GM23338 (cell line): ENCODE results near the gene SRP68.

Experiments
- CREB1 ChIP-seq: fragments of 250-450 bp; sonication (Bioruptor Pico); IDR thresholded peaks from 2 replicates; pipeline ENCODE4 v1.5.0; 2020; ENCODE audit warnings: low read depth, mild to moderate bottlenecking, moderate library complexity
- EZH2 ChIP-seq: fragments of 200-600 bp; sonication (generic); IDR thresholded peaks from one replicate; pipeline ENCODE4 v1.8.0; 2017; ENCODE audit warnings: antibody characterized with exemption, mild to moderate bottlenecking, low read depth; ENCODE audit not compliant: unreplicated experiment
- EZH2phosphoT487 ChIP-seq: fragments of 200-600 bp; sonication (generic); IDR thresholded peaks from one replicate; pipeline ENCODE4 v1.8.1; 2018; ENCODE audit warnings: antibody characterized with exemption; ENCODE audit not compliant: unreplicated experiment
- JUNB ChIP-seq: IDR thresholded peaks from one replicate; pipeline ENCODE4 v1.6.1; 2016; ENCODE audit warnings: antibody characterized with exemption; ENCODE audit not compliant: unreplicated experiment
- NANOG ChIP-seq: IDR thresholded peaks from 2 replicates; pipeline ENCODE4 v1.6.1; 2016; ENCODE audit warnings: antibody characterized with exemption, borderline replicate concordance
- POLR2AphosphoS5 ChIP-seq: IDR thresholded peaks from 2 replicates; pipeline ENCODE4 v1.6.1; 2016; ENCODE audit warnings: antibody characterized with exemption, low read depth
- STAT1 ChIP-seq: IDR thresholded peaks from one replicate; pipeline ENCODE4 v1.6.1; 2016; ENCODE audit warnings: antibody characterized with exemption; ENCODE audit not compliant: unreplicated experiment
- ZNF114 ChIP-seq: fragments of 250-450 bp; sonication (Bioruptor Pico); IDR thresholded peaks from 2 replicates; pipeline ENCODE4 v1.5.0; 2020; ENCODE audit warnings: mild to moderate bottlenecking, moderate library complexity
- ZNF331 ChIP-seq: fragments of 250-450 bp; sonication (Bioruptor Pico); IDR thresholded peaks from 2 replicates; pipeline ENCODE4 v1.5.0; 2020; ENCODE audit warnings: low read depth, mild to moderate bottlenecking, moderate library complexity
- TF ChIP-seq, protein P1 (sequence below): IDR thresholded peaks from one replicate; pipeline ENCODE4 v1.6.1; 2018; ENCODE audit warnings: antibody characterized with exemption; ENCODE audit not compliant: unreplicated experiment
- TF ChIP-seq, protein P2 (sequence below), 2 experiments: fragments of 200-600 bp in 1 of 2; sonication (generic) in 1 of 2; conservative IDR thresholded peaks; 2 replicates each; pipeline versions ENCODE4 v1.5.1 to v1.6.1; 2016 to 2017; ENCODE audit warnings: antibody characterized with exemption in 2 of 2, low read depth in 2 of 2, mild to moderate bottlenecking in 2 of 2, moderate library complexity in 1 of 2
- TF ChIP-seq, protein P3 (sequence below): fragments of 250-450 bp; sonication (Bioruptor Pico); IDR thresholded peaks from 2 replicates; pipeline ENCODE4 v1.5.0; 2020; ENCODE audit warnings: mild to moderate bottlenecking, moderate library complexity
- TF ChIP-seq, protein P4 (sequence below): IDR thresholded peaks from 2 replicates; pipeline ENCODE4 v1.6.1; 2016; ENCODE audit warnings: antibody characterized with exemption

DNA sequence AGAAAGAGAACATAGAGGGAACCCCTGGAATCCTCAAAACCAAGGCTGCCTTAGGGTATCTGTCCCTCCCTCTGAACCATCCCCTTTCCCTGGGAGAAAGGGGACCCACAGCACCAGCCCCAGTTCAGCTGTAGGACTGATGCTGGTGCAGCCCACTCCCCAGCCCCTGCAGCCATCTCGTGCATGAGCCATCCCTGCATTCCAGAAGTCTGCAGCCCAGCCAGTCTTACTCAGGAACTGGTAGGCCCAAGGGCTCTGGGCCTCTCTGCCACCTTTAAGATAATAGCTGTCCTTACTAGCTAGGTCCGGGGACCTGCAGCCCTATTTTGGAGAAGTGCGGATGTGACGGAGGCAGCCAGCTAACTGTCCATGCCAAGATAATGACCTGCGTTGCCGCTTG, 39.2 kb downstream of the SRP68 start:
- TF ChIP-seq, protein P1, sequence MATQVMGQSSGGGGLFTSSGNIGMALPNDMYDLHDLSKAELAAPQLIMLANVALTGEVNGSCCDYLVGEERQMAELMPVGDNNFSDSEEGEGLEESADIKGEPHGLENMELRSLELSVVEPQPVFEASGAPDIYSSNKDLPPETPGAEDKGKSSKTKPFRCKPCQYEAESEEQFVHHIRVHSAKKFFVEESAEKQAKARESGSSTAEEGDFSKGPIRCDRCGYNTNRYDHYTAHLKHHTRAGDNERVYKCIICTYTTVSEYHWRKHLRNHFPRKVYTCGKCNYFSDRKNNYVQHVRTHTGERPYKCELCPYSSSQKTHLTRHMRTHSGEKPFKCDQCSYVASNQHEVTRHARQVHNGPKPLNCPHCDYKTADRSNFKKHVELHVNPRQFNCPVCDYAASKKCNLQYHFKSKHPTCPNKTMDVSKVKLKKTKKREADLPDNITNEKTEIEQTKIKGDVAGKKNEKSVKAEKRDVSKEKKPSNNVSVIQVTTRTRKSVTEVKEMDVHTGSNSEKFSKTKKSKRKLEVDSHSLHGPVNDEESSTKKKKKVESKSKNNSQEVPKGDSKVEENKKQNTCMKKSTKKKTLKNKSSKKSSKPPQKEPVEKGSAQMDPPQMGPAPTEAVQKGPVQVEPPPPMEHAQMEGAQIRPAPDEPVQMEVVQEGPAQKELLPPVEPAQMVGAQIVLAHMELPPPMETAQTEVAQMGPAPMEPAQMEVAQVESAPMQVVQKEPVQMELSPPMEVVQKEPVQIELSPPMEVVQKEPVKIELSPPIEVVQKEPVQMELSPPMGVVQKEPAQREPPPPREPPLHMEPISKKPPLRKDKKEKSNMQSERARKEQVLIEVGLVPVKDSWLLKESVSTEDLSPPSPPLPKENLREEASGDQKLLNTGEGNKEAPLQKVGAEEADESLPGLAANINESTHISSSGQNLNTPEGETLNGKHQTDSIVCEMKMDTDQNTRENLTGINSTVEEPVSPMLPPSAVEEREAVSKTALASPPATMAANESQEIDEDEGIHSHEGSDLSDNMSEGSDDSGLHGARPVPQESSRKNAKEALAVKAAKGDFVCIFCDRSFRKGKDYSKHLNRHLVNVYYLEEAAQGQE = no peak
- TF ChIP-seq, protein P2, sequence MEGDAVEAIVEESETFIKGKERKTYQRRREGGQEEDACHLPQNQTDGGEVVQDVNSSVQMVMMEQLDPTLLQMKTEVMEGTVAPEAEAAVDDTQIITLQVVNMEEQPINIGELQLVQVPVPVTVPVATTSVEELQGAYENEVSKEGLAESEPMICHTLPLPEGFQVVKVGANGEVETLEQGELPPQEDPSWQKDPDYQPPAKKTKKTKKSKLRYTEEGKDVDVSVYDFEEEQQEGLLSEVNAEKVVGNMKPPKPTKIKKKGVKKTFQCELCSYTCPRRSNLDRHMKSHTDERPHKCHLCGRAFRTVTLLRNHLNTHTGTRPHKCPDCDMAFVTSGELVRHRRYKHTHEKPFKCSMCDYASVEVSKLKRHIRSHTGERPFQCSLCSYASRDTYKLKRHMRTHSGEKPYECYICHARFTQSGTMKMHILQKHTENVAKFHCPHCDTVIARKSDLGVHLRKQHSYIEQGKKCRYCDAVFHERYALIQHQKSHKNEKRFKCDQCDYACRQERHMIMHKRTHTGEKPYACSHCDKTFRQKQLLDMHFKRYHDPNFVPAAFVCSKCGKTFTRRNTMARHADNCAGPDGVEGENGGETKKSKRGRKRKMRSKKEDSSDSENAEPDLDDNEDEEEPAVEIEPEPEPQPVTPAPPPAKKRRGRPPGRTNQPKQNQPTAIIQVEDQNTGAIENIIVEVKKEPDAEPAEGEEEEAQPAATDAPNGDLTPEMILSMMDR (conservative IDR thresholded peaks at IDR 0.05; ENCODE audit: low read depth in 2 of 2) = no peak
- no peak for TF ChIP-seq POLR2AphosphoS5
- TF ChIP-seq EZH2phosphoT487 = no peak
- TF ChIP-seq, protein P3, sequence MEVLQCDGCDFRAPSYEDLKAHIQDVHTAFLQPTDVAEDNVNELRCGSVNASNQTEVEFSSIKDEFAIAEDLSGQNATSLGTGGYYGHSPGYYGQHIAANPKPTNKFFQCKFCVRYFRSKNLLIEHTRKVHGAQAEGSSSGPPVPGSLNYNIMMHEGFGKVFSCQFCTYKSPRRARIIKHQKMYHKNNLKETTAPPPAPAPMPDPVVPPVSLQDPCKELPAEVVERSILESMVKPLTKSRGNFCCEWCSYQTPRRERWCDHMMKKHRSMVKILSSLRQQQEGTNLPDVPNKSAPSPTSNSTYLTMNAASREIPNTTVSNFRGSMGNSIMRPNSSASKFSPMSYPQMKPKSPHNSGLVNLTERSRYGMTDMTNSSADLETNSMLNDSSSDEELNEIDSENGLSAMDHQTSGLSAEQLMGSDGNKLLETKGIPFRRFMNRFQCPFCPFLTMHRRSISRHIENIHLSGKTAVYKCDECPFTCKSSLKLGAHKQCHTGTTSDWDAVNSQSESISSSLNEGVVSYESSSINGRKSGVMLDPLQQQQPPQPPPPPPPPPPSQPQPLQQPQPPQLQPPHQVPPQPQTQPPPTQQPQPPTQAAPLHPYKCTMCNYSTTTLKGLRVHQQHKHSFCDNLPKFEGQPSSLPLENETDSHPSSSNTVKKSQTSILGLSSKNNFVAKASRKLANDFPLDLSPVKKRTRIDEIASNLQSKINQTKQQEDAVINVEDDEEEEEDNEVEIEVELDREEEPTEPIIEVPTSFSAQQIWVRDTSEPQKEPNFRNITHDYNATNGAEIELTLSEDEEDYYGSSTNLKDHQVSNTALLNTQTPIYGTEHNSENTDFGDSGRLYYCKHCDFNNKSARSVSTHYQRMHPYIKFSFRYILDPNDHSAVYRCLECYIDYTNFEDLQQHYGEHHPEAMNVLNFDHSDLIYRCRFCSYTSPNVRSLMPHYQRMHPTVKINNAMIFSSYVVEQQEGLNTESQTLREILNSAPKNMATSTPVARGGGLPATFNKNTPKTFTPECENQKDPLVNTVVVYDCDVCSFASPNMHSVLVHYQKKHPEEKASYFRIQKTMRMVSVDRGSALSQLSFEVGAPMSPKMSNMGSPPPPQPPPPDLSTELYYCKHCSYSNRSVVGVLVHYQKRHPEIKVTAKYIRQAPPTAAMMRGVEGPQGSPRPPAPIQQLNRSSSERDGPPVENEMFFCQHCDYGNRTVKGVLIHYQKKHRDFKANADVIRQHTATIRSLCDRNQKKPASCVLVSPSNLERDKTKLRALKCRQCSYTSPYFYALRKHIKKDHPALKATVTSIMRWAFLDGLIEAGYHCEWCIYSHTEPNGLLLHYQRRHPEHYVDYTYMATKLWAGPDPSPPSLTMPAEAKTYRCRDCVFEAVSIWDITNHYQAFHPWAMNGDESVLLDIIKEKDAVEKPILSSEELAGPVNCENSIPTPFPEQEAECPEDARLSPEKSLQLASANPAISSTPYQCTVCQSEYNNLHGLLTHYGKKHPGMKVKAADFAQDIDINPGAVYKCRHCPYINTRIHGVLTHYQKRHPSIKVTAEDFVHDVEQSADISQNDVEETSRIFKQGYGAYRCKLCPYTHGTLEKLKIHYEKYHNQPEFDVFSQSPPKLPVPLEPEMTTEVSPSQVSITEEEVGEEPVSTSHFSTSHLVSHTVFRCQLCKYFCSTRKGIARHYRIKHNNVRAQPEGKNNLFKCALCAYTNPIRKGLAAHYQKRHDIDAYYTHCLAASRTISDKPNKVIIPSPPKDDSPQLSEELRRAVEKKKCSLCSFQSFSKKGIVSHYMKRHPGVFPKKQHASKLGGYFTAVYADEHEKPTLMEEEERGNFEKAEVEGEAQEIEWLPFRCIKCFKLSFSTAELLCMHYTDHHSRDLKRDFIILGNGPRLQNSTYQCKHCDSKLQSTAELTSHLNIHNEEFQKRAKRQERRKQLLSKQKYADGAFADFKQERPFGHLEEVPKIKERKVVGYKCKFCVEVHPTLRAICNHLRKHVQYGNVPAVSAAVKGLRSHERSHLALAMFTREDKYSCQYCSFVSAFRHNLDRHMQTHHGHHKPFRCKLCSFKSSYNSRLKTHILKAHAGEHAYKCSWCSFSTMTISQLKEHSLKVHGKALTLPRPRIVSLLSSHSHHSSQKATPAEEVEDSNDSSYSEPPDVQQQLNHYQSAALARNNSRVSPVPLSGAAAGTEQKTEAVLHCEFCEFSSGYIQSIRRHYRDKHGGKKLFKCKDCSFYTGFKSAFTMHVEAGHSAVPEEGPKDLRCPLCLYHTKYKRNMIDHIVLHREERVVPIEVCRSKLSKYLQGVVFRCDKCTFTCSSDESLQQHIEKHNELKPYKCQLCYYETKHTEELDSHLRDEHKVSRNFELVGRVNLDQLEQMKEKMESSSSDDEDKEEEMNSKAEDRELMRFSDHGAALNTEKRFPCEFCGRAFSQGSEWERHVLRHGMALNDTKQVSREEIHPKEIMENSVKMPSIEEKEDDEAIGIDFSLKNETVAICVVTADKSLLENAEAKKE = no peak
- TF ChIP-seq EZH2 = no peak
- TF ChIP-seq NANOG = no peak
- no peak for TF ChIP-seq CREB1 (CRISPR knock-in tag)
- TF ChIP-seq, protein P4, sequence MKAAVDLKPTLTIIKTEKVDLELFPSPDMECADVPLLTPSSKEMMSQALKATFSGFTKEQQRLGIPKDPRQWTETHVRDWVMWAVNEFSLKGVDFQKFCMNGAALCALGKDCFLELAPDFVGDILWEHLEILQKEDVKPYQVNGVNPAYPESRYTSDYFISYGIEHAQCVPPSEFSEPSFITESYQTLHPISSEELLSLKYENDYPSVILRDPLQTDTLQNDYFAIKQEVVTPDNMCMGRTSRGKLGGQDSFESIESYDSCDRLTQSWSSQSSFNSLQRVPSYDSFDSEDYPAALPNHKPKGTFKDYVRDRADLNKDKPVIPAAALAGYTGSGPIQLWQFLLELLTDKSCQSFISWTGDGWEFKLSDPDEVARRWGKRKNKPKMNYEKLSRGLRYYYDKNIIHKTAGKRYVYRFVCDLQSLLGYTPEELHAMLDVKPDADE = no peak
- TF ChIP-seq STAT1 = no peak
- no peak for TF ChIP-seq JUNB
- no peak for TF ChIP-seq ZNF331
- TF ChIP-seq ZNF114 (CRISPR knock-in tag) = no peak
